HS-5 (cell line): ENCODE results near the gene NAA38.

Experiments
- DNase-seq: peaks from one replicate; pipeline ENCODE4 v3.0.0-alpha.2; 2012; ENCODE audit warnings: low read depth

The NAA38 gene

GRCh38 chr17:7824021-7824924 lies 33.1 kb downstream of the NAA38 start:
- DNase-seq = no peak

GRCh38 chr17:7823581-7824001 lies 33.8 kb downstream of the NAA38 start:
- DNase-seq = no peak

DNA sequence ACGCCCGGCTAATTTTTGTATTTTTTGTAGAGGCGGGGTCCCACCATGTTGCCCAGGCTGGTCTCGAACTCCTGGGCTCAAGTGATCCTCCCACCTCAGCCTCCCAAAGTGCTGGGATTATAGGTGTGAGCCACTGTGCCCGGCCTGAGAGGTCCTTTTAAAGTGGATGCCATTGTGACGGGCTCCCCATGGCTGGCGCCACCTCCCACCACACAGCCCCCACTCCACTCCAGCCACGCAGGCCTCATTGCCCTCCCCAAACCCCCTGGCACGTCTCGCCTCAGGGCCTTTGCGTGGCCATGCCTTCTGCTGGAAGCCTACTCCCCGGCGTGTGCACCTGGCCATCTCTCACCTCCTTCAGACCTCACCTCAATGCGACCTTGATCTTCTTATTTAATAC lies 35.2 kb downstream of the NAA38 start:
- no peak for DNase-seq

DNA sequence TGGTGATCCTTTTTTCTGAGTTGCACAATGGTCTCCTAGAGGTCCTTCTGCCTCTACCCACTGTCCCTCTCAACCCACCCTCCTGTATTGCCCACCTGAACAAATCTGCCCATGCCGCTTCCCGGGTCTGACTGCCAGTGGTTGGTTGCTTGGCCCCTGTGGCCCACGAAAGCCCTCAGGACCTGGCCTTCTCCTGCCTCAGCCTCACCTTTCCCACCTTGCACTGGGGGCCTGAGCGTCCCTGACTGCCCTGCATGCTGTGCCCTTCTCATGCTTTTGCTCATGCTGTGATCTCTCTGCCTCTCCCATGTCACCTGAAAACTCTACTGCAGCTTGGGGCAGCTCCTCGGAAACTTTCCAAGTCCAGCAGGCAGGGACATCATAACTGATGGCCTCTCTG lies 37.1 kb downstream of the NAA38 start:
- DNase-seq = no peak

DNA sequence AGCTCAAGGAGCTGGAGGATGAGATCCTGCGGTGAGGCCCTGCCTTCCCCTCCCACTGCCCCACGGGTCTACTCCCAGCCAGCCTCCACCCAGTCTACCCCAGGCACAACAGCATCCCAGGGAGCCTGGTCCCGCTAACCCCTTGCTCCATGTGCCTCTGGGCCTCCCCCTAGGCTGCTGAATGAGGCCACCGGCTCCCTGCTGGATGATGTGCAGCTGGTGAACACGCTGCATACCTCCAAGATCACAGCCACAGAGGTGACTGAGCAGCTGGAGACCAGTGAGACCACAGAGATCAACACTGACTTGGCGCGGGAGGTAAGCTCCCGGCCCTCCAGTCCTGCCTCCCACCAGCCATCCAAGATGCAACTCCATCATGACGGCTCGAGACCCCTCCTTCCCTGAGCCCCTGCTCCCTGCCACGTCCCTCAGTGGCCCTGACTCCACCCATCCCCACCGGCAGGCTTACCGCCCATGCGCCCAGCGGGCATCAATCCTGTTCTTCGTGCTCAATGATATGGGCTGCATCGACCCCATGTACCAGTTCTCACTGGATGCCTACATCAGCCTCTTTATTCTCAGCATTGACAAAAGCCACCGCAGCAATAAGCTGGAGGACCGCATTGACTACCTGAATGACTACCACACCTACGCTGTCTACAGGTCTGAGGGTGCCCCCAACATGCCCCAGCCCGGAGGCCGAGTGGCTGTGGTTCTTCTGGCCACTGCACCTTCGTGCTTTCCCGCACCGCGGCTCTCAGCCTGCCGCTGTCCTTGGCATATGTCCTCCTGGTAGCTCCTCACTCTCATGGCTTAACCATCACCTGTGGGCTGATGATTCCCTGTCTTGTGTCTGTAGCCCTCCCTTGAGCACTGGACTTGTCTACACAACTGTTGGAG lies 38.4 kb downstream of the NAA38 start:
- no peak for DNase-seq

GRCh38 chr17:7818026-7818425 lies 39.3 kb downstream of the NAA38 start:
- DNase-seq = no peak

- DNase-seq = no peak
Measured at GRCh38 chr17:7817643-7817964, 39.8 kb downstream of the NAA38 start.

GRCh38 chr17:7816926-7817642 lies 40.3 kb downstream of the NAA38 start:
- DNase-seq = no peak

GRCh38 chr17:7814969-7815368 lies 42.4 kb downstream of the NAA38 start:
- no peak for DNase-seq

DNA sequence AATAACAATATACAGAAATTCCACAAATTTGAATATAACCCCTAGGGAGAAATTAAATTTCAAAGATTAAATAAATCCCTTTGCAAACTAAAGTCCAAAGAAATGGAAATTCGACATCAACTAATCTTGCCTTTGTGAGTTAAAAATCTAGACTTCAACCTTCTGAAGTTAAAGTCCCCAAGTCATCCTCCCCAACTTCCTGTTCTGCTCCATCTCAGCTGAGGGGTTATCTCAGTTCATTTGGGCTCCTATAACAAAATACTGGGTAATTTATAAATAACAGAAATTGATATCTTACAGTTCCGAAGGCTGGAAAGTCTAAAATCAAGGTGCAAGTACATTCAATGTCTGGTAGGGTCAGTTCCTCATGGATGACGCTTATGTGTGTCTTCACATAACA lies 46.1 kb downstream of the NAA38 start:
- no peak for DNase-seq

GRCh38 chr17:7809791-7810343 lies 47.5 kb downstream of the NAA38 start:
- DNase-seq = peak; percentile 28

DNA sequence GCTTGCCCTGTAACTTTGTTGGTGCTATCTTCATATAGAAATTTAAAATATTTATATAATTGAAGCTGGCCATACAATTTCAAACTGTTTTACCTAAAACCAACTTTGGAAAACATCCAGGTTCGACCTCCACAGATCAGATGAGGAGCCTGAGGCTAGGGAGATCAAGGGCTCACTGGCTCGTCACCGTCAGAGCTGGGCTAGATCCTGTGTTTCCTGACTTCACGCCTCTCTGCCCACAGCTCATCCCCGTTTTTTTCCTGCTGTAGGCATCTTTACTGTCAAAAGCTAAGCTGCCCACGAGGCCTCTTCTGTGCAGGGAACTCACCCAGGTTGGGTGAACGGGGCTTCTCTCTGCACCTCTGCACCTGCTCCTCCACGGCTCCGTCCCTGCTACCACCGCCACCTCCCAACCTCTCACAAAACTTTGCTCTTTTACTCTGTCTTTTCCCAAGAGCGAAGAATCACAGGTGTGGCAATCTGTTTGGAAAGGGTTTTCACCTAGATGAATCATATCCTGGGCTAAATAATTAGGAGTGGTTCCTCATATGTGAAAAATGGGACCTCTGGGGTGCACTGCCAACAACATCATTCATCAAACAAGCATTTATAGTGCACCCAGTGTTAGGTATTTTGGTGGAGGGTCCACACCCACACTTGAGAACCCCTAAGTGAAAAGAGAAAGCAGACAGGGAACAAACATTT lies 48.1 kb downstream of the NAA38 start:
- no peak for DNase-seq

DNA sequence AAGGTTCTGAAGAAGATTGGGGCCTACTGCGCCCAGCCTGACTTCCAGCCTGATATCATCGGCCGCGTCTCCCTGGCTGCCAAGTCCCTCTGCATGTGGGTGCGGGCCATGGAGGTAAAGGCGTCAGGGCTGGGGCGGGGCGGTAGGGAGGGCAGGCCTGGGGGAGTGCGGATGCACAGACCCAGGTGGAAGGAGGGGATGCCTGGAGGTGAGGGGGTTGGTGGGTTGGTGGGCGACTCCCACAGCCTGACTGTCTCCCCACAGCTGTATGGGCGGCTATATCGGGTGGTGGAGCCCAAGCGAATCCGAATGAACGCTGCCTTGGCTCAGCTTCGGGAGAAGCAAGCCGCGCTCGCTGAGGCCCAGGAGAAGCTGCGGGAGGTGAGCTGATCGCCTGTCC lies 50.2 kb downstream of the NAA38 start:
- no peak for DNase-seq
